ENCODE data around the gene SCLT1.
A peak's percentile ranks its signal among the peaks of the same experiment; 100 is the strongest.
"Not testable (repeated sequence)": the region's sequence is repeated elsewhere in the genome, so short reads cannot be mapped to it uniquely, and the experiment has no call there.

Gene SCLT1

DNA sequence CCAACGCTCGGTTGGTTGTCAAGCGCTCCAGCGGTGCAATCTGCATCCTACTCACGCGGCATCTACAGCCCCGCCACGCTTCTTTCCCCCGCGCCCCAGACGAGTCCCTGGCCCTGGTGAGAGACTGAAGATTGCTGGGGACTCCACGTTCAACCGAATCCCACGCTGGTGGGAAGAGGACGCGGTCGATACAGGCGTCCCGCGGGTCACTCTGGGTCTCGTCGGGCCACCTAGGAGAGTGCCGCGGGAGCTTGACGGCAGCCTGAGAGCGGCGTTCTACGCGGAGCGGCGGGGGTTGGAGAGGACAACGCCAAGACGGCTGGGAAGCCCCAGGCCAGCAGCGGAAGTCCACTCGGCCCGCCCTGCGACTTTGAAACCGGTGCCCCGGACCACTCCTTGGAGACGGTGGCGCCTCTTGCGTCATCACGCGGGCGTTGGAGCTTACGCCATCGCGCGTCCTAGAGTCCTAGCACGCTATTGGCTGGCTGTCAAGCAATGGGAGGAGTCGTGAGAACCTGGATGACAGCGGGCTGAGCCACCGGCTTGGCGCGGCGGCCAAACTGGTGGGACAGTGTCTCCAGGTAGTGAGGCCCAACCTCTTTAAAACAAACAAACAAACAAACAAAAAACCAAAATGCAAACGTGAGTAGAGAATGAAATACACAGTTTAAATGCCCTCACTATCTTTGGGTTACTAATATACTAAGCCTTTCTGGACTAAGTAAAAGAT, at the start of gene SCLT1:
TSS of gene SCLT1 (minus strand) at position 349 of the 730 bp plus-strand sequence. CDS start 436 bp downstream, outside the sequence.
- peak; percentile 96 for DNase-seq (ENCODE audit: low read depth)

DNA sequence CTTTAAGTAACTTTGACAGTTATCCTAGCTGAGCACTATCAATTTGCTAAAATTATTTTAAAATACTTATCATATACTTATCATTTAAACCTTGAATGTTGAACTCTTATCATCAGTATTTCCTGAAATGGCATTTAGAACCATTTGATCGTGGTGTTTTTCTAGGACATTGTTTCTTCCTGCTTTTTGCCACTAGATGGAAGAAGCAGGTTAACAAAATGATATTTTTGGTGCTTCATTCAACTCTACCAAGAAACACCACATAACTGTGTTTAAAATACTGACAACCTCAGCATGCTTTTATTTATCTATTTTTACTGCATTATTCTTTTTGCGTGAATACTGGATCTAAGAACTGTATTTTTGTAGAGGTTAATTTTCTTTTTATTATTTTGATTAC, 47.2 kb upstream of the SCLT1 start:
- no peak for DNase-seq (ENCODE audit: low read depth)

DNA sequence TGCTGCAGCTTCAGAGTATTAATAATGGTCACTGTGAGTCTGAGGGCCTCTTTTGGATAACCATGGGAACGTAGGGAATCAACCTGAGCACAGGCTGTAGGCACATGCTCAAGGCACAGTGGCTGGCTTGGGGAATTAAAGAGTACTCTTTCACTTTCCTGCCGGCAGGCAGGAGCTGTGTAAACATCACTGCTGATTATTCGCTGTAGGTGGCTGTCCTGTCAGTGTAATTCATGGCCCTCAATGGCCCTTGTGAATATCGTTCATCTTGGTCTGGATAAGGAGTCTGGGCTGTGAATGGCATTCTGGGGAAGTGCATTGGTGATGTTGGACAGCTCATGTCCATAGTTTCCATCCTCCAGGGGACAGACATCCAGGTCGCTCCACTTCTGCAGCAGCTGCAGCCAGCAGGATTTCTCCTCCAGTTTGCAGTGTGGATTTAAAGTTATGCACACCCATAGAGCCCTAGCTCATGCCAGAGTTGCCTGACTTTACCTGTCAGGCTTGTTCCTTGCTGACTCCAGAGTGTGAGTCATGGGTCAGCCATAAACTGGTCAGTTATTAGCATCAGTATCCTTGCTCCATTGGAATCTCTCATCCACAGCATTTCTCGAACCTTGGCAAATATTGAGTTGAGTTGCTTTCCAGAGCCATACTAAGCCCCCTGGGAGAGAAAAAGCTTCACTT, 45.6 kb upstream of the SCLT1 start:
- no peak for DNase-seq (ENCODE audit: low read depth)

DNA sequence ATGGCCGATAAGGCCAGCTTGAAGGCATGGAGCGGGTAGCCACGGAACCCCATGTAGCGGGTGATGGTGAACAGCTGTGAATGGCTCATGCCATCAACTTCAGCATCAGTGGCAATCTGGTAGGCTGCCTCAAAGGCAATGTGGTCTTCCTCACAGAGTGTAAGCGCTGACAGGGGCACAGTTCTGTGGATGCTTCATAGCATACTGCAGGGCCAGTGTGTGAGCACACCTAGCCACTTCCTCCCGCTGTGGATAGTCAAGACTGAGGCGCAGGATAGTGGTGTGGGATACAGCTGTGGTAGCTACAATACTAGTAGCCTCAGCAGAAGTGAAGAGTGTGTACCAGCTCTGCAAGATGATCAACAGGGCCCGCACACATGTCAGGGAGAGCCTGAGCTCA, 43.1 kb upstream of the SCLT1 start:
- DNase-seq (ENCODE audit: low read depth), result no peak

DNA sequence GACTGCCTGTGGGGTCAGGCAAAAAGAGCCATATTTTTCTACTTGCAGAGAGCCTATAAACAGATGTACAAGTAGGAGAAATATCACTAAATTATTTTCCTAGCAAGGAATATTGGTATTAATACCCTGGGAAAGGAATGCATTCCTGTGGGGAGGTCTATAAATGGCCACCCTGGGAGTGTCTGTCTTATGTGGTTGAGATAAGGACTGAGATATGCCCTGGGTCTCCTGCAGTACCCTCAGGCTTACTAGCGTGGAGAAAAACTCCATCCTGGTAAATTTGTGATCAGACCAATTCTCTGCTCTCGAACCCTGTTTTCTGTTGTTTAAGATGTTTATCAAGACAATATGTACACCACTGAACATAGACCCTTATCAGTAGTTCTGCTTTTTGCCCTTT, 38.0 kb upstream of the SCLT1 start:
- DNase-seq (ENCODE audit: low read depth), result no peak

DNA sequence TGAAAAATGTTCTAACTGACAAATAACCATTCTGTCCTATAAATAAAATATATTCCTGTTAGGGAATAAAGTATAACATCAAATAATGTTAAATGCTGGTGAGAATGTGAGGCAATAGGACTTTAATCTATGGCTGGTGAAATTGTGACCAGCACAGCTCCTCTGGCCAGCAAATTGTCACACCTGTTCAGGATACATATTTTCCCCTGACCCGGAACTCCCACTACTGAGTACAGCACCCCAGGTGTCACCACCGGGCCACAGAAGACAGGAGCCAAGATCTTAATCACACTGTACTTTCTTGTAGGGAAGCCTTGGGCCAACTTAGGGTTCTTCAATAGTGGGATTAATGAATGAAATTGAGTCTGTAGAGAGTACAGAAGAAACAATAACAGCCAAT, 35.8 kb upstream of the SCLT1 start:
- DNase-seq (ENCODE audit: low read depth), result no peak

DNA sequence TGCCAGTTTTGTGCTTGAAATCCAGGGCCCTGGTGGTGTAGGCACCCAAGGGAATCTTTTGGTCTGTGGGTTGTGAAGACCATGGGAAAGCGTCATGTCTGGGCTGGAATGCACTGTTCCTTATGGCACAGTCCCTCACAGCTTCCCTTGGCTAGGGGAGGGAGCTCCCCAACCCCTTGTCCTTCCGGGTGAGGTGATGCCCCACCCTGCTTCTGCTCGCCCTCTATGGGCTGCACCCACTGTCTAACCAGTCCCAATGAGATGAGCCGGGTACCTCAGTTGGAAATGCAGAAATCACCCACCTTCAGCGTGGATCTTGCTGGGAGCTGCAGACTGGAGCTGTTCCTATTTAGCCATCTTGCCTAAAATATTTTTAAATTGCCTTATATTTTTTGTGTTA, 33.3 kb upstream of the SCLT1 start:
- not testable (repeated sequence) for DNase-seq (ENCODE audit: low read depth)

DNA sequence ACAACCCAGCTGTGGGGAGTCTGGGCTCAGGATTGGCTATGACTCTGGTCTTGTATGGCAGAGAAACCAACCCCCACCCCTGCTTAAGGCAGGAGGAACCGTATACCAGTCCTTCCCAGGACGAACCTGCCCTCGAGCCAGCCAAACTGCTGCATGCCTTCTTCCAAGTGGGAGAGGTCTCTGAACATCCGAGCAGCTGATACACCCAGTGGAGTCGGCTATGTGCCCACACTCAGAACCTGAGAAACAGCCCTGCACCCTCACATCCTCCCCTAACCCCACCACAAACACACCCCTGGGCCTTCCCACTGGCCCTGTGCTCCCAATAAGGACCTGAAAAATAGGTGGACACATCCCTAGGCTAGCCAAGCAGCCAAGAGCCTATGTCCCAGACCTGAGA, 24.4 kb upstream of the SCLT1 start:
- DNase-seq (ENCODE audit: low read depth), result no peak

DNA sequence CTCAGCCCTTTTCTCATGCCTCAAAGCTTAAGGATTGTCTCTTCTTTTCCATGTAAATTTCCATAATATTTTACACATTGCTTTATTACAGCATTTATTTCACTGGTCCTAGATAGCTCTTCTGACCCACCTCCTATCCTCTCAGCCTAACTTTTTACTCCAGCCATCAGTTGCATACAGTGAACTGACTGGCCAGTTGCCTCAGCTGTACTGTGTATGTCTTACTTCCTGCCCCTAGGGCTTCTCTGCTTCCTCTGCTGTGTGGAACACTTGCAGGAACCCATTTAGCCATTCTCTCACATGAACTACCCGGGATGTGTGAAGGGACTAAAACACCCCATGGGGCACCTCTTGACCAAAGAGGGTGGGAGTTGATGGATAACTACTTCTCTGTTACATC, 20.6 kb upstream of the SCLT1 start:
- DNase-seq (ENCODE audit: low read depth), result no peak

DNA sequence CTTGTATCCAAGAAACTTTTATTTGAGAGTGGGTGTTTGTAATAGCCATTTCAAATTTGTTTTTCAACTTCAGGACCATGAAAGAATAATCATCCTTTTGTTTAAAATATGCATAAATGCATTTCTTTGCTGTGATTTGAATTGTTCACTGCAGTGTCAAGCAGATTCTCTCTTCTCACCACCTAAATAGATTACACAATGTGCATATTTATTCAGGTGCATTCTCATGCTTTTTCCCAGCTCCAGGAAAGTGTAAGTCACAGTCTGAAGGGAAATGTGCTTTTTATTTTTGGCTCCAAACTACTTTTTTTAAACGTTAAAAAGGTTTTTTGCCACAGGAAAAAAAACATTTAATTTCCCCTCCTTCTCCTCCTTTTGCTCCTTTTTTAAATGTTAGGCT, 20.1 kb upstream of the SCLT1 start:
- DNase-seq (ENCODE audit: low read depth), result no peak

DNA sequence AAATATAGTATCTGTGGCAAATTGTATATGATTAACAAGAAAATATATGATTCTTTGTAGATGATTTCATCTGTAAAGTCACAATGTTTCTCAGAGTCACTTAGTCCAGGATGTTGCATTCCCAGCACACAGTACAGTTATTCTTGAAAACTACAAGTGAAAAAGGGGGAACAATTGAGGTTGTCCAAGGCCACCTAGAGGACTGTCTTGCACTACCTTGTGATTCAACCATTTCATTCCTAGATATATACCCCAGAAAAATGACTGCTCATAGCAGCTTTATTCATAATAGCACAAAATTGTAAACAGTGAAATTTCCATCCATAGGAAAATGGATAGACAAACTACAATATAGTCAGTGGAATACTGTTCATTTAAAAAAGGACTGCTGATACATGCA, 18.6 kb upstream of the SCLT1 start:
- DNase-seq (ENCODE audit: low read depth), result no peak

DNA sequence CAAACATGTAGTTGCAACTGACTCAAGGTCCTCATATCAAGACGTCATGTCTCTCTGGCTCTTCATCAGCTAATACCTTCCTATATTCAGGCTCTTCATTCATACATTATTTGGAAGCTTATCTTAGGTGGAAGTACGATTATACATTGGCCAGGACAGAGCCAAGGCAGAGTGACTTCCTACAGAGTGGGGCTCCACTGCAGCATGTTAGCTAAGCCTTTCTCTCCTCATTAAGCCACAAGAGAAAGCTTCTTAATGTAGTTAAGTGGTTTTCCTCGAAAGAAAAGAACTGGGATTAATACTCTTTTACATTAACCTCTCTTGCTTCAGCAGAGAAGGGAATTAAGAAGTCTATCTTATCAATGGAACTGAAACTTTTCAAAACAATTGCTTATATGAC, 17.6 kb upstream of the SCLT1 start:
- no peak for DNase-seq (ENCODE audit: low read depth)

DNA sequence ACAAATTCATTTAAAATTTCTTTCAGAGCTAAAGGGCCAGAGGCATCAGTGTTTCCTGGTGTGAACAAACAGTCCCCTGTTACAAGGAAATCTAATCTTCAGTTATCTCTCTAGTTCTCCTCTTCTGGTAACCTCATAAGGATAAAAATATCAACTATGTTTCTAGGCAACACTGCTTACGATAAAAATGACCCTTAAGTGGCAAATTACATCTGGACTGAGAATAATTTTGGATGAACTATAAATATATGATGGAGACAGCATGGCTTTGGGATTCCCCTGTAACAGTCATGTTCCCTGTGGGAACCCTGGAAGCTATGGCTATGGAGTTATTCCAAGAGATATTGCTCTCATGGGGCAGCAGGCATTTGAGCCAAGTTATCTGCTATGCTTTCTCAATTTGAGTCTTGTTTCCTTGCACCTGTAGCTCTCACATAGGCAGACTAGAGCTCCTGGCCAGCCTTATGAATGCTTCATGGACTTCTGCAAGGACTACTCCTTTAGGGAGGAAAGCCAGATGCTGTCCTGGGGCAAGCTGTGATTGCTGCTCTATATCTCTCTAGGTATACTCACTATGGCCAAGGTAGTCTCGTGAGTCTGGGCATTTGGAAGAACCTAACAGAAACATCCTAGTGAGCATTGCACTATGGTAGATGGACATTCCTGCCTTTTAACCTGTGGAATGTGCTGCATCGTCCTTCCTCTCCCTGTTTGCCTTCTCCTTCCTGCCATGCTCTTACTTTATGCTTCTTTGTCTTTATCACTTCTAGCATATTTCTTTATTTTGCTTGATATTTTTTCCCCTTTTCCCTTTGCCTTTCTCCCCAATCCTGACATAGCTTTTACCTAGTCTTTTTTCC, 16.9 kb upstream of the SCLT1 start:
- DNase-seq (ENCODE audit: low read depth), result no peak

DNA sequence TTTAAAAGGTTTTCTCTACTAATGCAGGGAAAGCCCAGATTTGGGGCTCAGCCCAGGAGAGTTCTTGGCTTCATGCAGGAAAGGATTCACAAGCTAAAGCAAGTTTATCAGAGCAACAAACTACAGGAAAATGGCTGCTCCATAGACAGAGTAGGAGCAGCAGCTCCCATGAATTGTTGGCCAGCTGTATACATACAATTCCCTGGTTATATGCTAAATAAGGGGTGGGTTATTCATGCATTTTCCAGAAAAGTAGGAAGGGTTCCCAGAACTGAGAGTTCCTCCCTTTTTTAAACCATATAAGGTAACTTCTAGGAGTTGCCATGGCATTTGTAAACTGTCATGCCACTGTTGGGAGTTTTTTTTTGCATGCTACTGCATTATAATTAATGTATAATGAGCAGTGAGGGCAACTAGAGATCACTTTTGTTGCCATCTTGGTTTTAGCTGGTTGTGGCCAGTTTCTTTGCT, 5.2 kb upstream of the SCLT1 start:
- DNase-seq (ENCODE audit: low read depth), result no peak

DNA sequence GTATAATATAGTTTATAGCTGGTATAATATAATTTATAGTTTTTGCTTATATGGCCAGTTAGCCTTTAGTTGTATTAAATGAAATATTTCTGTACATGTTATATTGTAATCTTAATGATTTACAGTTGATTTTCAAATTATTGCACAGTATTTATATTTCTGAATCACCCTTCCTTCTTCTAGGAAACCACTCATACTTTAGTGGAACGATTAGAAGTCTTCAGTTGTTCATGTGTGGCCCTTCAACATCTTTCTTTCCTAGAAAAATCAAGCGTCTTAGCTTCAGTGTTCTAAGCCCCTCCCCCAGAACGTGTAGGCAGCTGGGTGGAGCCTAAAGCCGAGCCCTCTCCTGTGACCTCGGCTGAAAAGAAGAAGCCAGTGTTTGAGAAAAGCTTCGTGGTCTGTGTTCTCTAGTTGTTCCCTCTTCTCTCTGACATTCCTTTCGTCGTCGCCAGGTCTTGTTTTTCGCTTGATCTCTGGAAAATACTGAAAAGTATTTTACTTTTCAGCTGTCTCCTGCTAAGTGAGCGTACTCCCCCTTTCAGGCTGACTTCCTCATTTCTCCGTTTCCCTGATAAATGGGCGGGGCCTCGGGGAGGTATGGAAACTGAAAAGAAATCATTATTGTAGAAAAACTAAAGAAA, 2.6 kb upstream of the SCLT1 start, which contains the start of gene C4orf33:
TSS of gene C4orf33 (plus strand) at position 342 of the 644 bp plus-strand sequence. CDS start 6,459 bp downstream, outside the sequence.
- peak; percentile 55 for DNase-seq (ENCODE audit: low read depth)

DNA sequence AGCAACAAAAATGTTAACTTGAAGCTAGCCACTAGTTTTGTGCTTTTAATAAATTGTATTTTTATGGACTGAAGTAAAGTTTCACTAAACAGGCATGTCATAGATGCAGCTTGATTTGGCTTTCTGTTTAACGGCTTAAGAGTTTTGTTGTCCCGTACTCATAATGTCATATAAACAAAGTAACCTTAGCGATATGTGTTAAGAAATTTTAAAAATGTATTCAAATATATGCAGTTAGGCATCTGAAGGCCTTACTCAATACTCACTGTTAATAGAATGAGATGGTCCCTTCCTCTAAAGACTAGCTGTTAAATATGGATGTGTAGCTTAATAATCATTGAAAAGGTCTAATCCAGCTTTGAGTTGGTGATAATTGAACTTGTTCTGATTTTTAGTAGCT, 1.0 kb upstream of the SCLT1 start:
- no peak for DNase-seq (ENCODE audit: low read depth)

DNA sequence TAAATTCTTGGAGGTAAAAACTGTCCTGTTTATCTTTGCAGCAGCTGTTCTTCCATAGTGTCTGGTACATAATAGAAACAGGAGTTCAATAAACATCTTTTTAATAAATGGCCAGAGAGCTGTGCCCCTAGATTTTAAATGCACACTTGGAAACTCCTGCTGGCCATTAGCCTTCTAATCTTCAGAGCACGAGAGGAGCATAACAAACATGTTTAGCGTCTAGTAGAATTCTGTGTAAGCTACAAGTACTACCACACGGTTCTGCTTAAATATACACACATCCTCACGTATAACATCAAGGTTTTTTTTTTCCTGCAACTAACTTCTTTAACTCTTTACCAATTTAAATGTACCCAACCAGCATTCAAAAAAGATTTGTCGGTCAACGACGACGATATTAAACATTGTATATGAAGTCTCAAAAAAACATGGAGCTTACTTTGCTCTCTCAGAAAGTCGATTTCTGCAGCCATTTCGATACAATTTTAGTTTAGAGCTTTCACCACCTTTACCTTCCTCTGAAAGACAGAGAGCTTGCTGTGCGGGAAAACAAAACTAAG, 628 bp downstream of the SCLT1 start:
- DNase-seq (ENCODE audit: low read depth), result no peak

DNA sequence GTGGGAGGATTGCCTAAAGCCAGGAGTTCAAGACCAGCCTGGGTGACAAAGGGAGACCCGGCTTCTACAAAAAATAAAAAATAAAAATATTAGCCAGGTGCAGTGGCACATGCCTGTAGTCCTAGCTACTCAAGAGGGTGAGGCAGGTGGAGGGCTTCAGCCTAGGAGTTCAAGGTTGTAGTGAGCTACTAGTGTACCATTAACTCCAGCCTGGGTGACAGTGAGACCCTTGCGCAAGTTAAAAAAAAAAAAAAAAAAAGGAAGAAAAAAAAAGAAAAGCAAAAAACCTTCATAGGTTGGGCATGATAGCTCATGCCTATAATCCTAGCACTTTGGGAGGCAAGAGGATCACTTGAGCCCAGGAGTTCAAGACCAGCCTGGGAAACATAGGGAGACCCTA, 5.8 kb downstream of the SCLT1 start:
- DNase-seq (ENCODE audit: low read depth), result no peak

DNA sequence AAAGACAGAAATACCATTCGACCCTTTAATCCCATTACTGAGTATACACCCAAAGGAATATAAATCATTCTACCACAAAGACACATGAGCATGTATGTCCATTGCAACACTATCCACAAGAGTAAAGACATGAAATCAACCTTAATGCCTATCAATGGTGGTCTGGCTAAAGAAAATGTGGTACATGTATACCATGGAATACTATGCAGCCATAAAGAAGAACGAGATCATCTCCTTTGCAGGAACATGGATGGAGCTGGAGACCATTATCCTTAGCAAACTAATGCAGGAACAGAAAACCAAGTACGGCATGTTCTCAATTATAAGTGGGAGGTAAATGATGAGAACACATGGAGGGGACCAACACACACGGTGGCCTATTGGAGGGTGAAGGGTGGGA, 7.9 kb downstream of the SCLT1 start:
- DNase-seq (ENCODE audit: low read depth), result no peak

DNA sequence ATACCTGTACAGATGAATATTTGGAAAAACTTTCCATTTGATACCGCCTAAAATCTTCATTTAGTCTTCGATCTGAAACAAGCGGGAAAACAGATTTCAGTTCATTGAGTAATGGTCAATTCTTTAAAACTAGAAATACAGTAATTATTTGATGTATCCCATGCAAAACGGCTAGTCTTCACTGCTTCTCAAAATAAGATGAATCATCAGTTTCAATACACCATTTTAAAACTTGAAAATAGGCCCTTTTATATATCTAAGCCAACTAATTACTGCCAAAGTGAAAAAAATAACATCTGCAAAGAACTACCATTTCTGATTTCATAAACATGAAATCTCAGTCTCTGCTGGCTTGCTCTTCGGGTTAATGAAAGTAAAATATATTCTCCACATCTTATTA, 11.0 kb downstream of the SCLT1 start:
- no peak for DNase-seq (ENCODE audit: low read depth)

DNA sequence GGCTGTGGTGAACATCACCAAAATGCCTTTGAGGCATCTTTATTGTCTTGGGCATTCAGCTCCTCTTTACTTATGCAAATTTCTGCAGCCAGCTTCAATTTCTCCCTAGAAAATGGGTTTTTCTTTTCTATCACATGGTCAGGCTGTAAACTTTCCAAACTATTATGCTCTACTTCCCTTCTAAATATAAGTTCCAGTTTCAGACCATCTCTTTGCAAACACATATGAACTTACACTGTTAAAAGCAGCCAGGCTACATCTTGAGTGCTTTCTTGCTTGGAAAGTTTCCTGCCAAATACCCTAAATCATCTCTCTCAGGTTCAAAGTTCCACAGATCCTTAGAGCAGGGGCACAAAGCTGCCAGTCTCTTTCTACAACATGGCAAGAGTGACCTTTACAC, 13.2 kb downstream of the SCLT1 start:
- no peak for DNase-seq (ENCODE audit: low read depth)

DNA sequence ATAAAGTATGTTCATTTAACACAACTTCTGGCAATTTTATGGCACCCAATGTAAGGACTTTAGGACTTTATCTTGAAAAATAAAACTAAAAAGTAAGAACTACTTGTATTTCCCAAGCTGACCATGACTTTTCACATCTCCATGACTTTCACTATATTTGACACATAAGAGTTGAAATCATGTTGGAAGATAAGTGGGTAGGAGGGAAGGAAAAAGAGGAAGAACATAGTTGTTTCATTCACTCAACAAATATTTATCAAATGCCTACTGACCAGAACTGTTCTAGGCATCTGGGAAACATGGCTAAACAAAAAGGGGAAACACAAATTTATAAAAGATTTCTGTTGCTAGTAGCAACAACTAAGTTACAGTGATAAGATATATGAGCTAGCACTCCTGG, 16.0 kb downstream of the SCLT1 start:
- no peak for DNase-seq (ENCODE audit: low read depth)
